ENCODE results near the gene NAB2.

- no peak for TF ChIP-seq SUZ12 (IDR thresholded peaks at IDR 0.05; ENCODE audit: extremely low read depth, insufficient read depth, insufficient read length)
- no peak for TF ChIP-seq ZNF274 (IDR thresholded peaks at IDR 0.05; ENCODE audit: low read depth, low read length)
Observed at GRCh38 chr12:57133013-57133569, 44.2 kb downstream of the NAB2 start.

Measured in NT2/D1 (cell line).